ENCODE measurements around the gene MED13. TPM values are rescaled to one million over a fixed set of nuclear protein-coding genes. Genes with fewer than 3 reads are reported as not detected.

The MED13 gene
- total and polyA plus RNA-seq, 5 donors from 2014 or later, result 3.9 to 107 (median 5.9) TPM

GRCh38 chr17:62085511-62086408 lies 20.7 kb upstream of the MED13 start:
- Mint-ChIP-seq H3K9me3 (no peaks in the 10 kb centered on the region), H3K4me1 (peaks cover 0 to 11% (median 7%) of the 10 kb centered on the region in 4 donors), H3K27me3 (peaks cover 5% of the 10 kb centered on the region), H3K4me3 (no peak overlapping the region), H3K36me3 (no peaks in the 10 kb centered on the region), H3K27ac (peak overlapping the region in 2 of 3 donors; percentile 34 to 63)
- Histone ChIP-seq H3K9me3 (ENCODE audit: control insufficient read depth in 2 of 2, low read length in 2 of 2) (no peaks in the 10 kb centered on the region), H3K4me3 (ENCODE audit: low read depth, low read length) (no peak overlapping the region), H3K27me3 (ENCODE audit: control insufficient read depth, insufficient read depth, low read length) (no peaks in the 10 kb centered on the region), H3K27ac (ENCODE audit: insufficient read depth, low read length, poor library complexity, severe bottlenecking) (no peak overlapping the region), H3K36me3 (ENCODE audit: control insufficient read depth, insufficient read depth, low read length) (no peaks in the 10 kb centered on the region), H3K4me1 (ENCODE audit: control insufficient read depth, insufficient read depth, low read length, poor library complexity, severe bottlenecking) (peaks cover 5% of the 10 kb centered on the region)
- ATAC-seq (ENCODE audit: low read depth in 2 of 2) (peak in 1 of 2 donors; percentile 62), DNase-seq (peak in 1 of 3 donors; percentile 66)

- Histone ChIP-seq H3K36me3 (ENCODE audit: control insufficient read depth, insufficient read depth, low read length) (no peaks in the 10 kb centered on the region), H3K27ac (ENCODE audit: insufficient read depth, low read length, poor library complexity, severe bottlenecking) (no peak overlapping the region), H3K27me3 (ENCODE audit: control insufficient read depth, insufficient read depth, low read length) (no peaks in the 10 kb centered on the region), H3K4me1 (ENCODE audit: control insufficient read depth, insufficient read depth, low read length, poor library complexity, severe bottlenecking) (peaks cover 5% of the 10 kb centered on the region), H3K4me3 (ENCODE audit: low read depth, low read length) (no peak overlapping the region), H3K9me3 (ENCODE audit: control insufficient read depth in 2 of 2, low read length in 2 of 2) (no peaks in the 10 kb centered on the region)
- H3K27ac Mint-ChIP-seq, result no peak overlapping the region
- H3K36me3 Mint-ChIP-seq, result no peaks in the 10 kb centered on the region
- peak overlapping the region in 1 of 4 donors; percentile 33 for H3K4me3 Mint-ChIP-seq
- ATAC-seq (ENCODE audit: low read depth in 2 of 2) (no peak), DNase-seq (no peak)
- H3K4me1 Mint-ChIP-seq, result peaks cover 0 to 11% (median 7%) of the 10 kb centered on the region in 4 donors
- H3K27me3 Mint-ChIP-seq, result peaks cover 9% of the 10 kb centered on the region
- H3K9me3 Mint-ChIP-seq, result no peaks in the 10 kb centered on the region
These were observed 19.5 kb upstream of the MED13 start for GRCh38 chr17:62084585-62084984.

- no peak overlapping the region for H3K4me3 Mint-ChIP-seq
- H3K4me3 ChIP-seq (ENCODE audit: low read depth, low read length), result no peak overlapping the region
- DNase-seq (no peak), ATAC-seq (ENCODE audit: low read depth in 2 of 2) (no peak)
- H3K27me3 Mint-ChIP-seq, result peaks cover 16% of the 10 kb centered on the region
- H3K9me3 ChIP-seq (ENCODE audit: control insufficient read depth in 2 of 2, low read length in 2 of 2), result no peaks in the 10 kb centered on the region
- H3K27me3 ChIP-seq (ENCODE audit: control insufficient read depth, insufficient read depth, low read length), result no peaks in the 10 kb centered on the region
- peaks cover 0 to 11% (median 7%) of the 10 kb centered on the region in 4 donors for H3K4me1 Mint-ChIP-seq
- no peaks in the 10 kb centered on the region for H3K9me3 Mint-ChIP-seq
- H3K27ac Mint-ChIP-seq, result no peak overlapping the region
- H3K36me3 ChIP-seq (ENCODE audit: control insufficient read depth, insufficient read depth, low read length), result no peaks in the 10 kb centered on the region
- no peak overlapping the region for H3K27ac ChIP-seq (ENCODE audit: insufficient read depth, low read length, poor library complexity, severe bottlenecking)
- H3K4me1 ChIP-seq (ENCODE audit: control insufficient read depth, insufficient read depth, low read length, poor library complexity, severe bottlenecking), result peaks cover 5% of the 10 kb centered on the region
- no peaks in the 10 kb centered on the region for H3K36me3 Mint-ChIP-seq
These were observed 18.6 kb upstream of the MED13 start for GRCh38 chr17:62083651-62084050.

- ATAC-seq (ENCODE audit: low read depth in 2 of 2), result no peak
- Mint-ChIP-seq H3K27ac (no peak overlapping the region), H3K4me3 (no peak overlapping the region), H3K36me3 (no peaks in the 10 kb centered on the region), H3K27me3 (peaks cover 32% of the 10 kb centered on the region), H3K9me3 (no peaks in the 10 kb centered on the region), H3K4me1 (peaks cover 0 to 7% (median 2%) of the 10 kb centered on the region in 4 donors)
- H3K27me3 ChIP-seq (ENCODE audit: control insufficient read depth, insufficient read depth, low read length), result peaks cover 5% of the 10 kb centered on the region
- H3K36me3 ChIP-seq (ENCODE audit: control insufficient read depth, insufficient read depth, low read length), result no peaks in the 10 kb centered on the region
- no peak overlapping the region for H3K4me3 ChIP-seq (ENCODE audit: low read depth, low read length)
- no peak for DNase-seq
- H3K9me3 ChIP-seq (ENCODE audit: control insufficient read depth in 2 of 2, low read length in 2 of 2), result no peaks in the 10 kb centered on the region
- no peak overlapping the region for H3K27ac ChIP-seq (ENCODE audit: insufficient read depth, low read length, poor library complexity, severe bottlenecking)
- H3K4me1 ChIP-seq (ENCODE audit: control insufficient read depth, insufficient read depth, low read length, poor library complexity, severe bottlenecking), result peaks cover 5% of the 10 kb centered on the region
These were observed 15.6 kb upstream of the MED13 start for GRCh38 chr17:62080647-62081046.

GRCh38 chr17:62078009-62078408 lies 12.9 kb upstream of the MED13 start:
- DNase-seq (no peak), ATAC-seq (ENCODE audit: low read depth in 2 of 2) (no peak)
- Mint-ChIP-seq H3K27me3 (peaks cover 37% of the 10 kb centered on the region), H3K27ac (no peak overlapping the region), H3K4me1 (no peaks in the 10 kb centered on the region), H3K9me3 (no peaks in the 10 kb centered on the region), H3K4me3 (no peak overlapping the region), H3K36me3 (no peaks in the 10 kb centered on the region)
- Histone ChIP-seq H3K4me3 (ENCODE audit: low read depth, low read length) (no peak overlapping the region), H3K27ac (ENCODE audit: insufficient read depth, low read length, poor library complexity, severe bottlenecking) (no peak overlapping the region), H3K4me1 (ENCODE audit: control insufficient read depth, insufficient read depth, low read length, poor library complexity, severe bottlenecking) (no peaks in the 10 kb centered on the region), H3K27me3 (ENCODE audit: control insufficient read depth, insufficient read depth, low read length) (peaks cover 8% of the 10 kb centered on the region), H3K9me3 (ENCODE audit: control insufficient read depth in 2 of 2, low read length in 2 of 2) (no peaks in the 10 kb centered on the region), H3K36me3 (ENCODE audit: control insufficient read depth, insufficient read depth, low read length) (no peaks in the 10 kb centered on the region)

GRCh38 chr17:62076864-62077788 lies 12.0 kb upstream of the MED13 start:
- Mint-ChIP-seq H3K27ac (no peak overlapping the region), H3K4me3 (no peak overlapping the region)

GRCh38 chr17:62075308-62075815 lies 10.3 kb upstream of the MED13 start:
- H3K36me3 ChIP-seq (ENCODE audit: control insufficient read depth, insufficient read depth, low read length), result no peaks in the 10 kb centered on the region
- Mint-ChIP-seq H3K27me3 (peaks cover 37% of the 10 kb centered on the region), H3K4me3 (no peak overlapping the region), H3K36me3 (no peaks in the 10 kb centered on the region), H3K4me1 (peaks cover 1 to 11% (median 7%) of the 10 kb centered on the region in 4 donors), H3K9me3 (peaks cover 0 to 2% (median 0%) of the 10 kb centered on the region in 7 donors), H3K27ac (no peak overlapping the region)
- H3K4me3 ChIP-seq (ENCODE audit: low read depth, low read length), result no peak overlapping the region
- no peaks in the 10 kb centered on the region for H3K9me3 ChIP-seq (ENCODE audit: control insufficient read depth in 2 of 2, low read length in 2 of 2)
- H3K27ac ChIP-seq (ENCODE audit: insufficient read depth, low read length, poor library complexity, severe bottlenecking), result no peak overlapping the region
- no peaks in the 10 kb centered on the region for H3K4me1 ChIP-seq (ENCODE audit: control insufficient read depth, insufficient read depth, low read length, poor library complexity, severe bottlenecking)
- ATAC-seq (ENCODE audit: low read depth in 2 of 2), result no peak
- H3K27me3 ChIP-seq (ENCODE audit: control insufficient read depth, insufficient read depth, low read length), result peaks cover 8% of the 10 kb centered on the region
- DNase-seq, result no peak

More at GRCh38 chr17:62076864-62077788, 12.0 kb upstream of the MED13 start:
- Mint-ChIP-seq H3K4me1 (peaks cover 1 to 5% (median 4%) of the 10 kb centered on the region in 4 donors), H3K9me3 (no peaks in the 10 kb centered on the region), H3K27me3 (peaks cover 37% of the 10 kb centered on the region), H3K36me3 (no peaks in the 10 kb centered on the region)
- no peak overlapping the region for H3K4me3 ChIP-seq (ENCODE audit: low read depth, low read length)
- no peak for DNase-seq
- no peak for ATAC-seq (ENCODE audit: low read depth in 2 of 2)
- no peak overlapping the region for H3K27ac ChIP-seq (ENCODE audit: insufficient read depth, low read length, poor library complexity, severe bottlenecking)
- no peaks in the 10 kb centered on the region for H3K9me3 ChIP-seq (ENCODE audit: control insufficient read depth in 2 of 2, low read length in 2 of 2)
- H3K4me1 ChIP-seq (ENCODE audit: control insufficient read depth, insufficient read depth, low read length, poor library complexity, severe bottlenecking), result no peaks in the 10 kb centered on the region
- peaks cover 8% of the 10 kb centered on the region for H3K27me3 ChIP-seq (ENCODE audit: control insufficient read depth, insufficient read depth, low read length)
- H3K36me3 ChIP-seq (ENCODE audit: control insufficient read depth, insufficient read depth, low read length), result no peaks in the 10 kb centered on the region
